Mesothelial cell of epicardium (in vitro differentiated cells): ENCODE data around the gene BTC. TPM values are rescaled to one million over a fixed set of nuclear protein-coding genes. Genes with fewer than 3 reads are reported as not detected.

ENCODE experiments used
- DNase-seq, 2 experiments: peaks; one replicate each; pipeline ENCODE4 v3.0.0; 2021; ENCODE audit warnings: low spot score in 2 of 2; ENCODE audit not compliant: unreplicated experiment in 2 of 2
- H3K27ac Mint-ChIP-seq: 2 replicates; pipeline ENCODE4 v1.8.0; 2021; ENCODE audit warnings: mixed read lengths
- H3K27me3 Mint-ChIP-seq: 2 replicates; pipeline ENCODE4 v1.8.0; 2021; ENCODE audit warnings: low read depth, mixed read lengths
- H3K36me3 Mint-ChIP-seq: 2 replicates; pipeline ENCODE4 v1.8.0; 2021; ENCODE audit warnings: mixed read lengths
- H3K4me1 Mint-ChIP-seq: 2 replicates; pipeline ENCODE4 v1.8.0; 2021; ENCODE audit warnings: mixed read lengths
- H3K4me3 Mint-ChIP-seq: 2 replicates; pipeline ENCODE4 v1.8.0; 2021; ENCODE audit warnings: mild to moderate bottlenecking, moderate library complexity, mixed read lengths
- H3K9me3 Mint-ChIP-seq: 2 replicates; pipeline ENCODE4 v1.8.0; 2021; ENCODE audit warnings: mixed read lengths
- CTCF ChIP-seq: fragments of 200-600 bp; sonication (generic); IDR thresholded peaks from one replicate; pipeline ENCODE4 v1.5.0; 2021; ENCODE audit warnings: antibody characterized with exemption; ENCODE audit not compliant: unreplicated experiment
- total RNA-seq: library from RNA; stranded (reverse); gene quantifications from 3 replicates; pipeline ENCODE4 v1.2.1, GENCODE V29; 2021

Gene BTC
- total RNA-seq, 1 donor from 2014 or later = 1.6 TPM

GRCh38 chr4:74757136-74757535 is 37.2 kb downstream of the BTC start:
- Mint-ChIP-seq H3K36me3 (no peaks in the 10 kb centered on the region), H3K4me3 (no peak overlapping the region), H3K27ac (no peak overlapping the region), H3K4me1 (peaks cover 3% of the 10 kb centered on the region), H3K9me3 (no peaks in the 10 kb centered on the region), H3K27me3 (no peaks in the 10 kb centered on the region)
- DNase-seq = no peak
- TF ChIP-seq CTCF = no peak

DNA sequence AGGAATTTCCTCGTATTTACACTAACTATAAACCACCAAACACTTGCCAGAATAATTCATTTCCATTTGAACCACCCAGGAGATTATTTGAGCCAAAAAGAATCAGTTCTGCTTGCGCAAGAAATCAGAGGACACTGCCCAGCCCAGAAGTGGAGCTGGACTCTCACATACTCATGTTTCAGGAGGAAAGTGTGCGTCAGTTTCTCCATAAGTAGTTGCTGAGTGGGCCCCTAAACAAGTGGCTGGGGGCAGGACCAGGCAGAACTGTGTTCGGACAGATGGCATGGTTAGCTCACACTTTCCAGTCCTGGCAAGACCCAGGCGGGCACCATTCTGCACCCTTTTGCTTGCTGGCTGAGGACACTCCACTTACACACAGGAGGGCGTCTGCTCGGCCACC is 38.8 kb downstream of the BTC start:
- H3K4me3 Mint-ChIP-seq = no peak overlapping the region
- peaks cover 6% of the 10 kb centered on the region for H3K4me1 Mint-ChIP-seq
- no peaks in the 10 kb centered on the region for H3K36me3 Mint-ChIP-seq
- no peak for TF ChIP-seq CTCF
- H3K27ac Mint-ChIP-seq = no peak overlapping the region
- DNase-seq = no peak
- H3K27me3 Mint-ChIP-seq = no peaks in the 10 kb centered on the region
- H3K9me3 Mint-ChIP-seq = no peaks in the 10 kb centered on the region

DNA sequence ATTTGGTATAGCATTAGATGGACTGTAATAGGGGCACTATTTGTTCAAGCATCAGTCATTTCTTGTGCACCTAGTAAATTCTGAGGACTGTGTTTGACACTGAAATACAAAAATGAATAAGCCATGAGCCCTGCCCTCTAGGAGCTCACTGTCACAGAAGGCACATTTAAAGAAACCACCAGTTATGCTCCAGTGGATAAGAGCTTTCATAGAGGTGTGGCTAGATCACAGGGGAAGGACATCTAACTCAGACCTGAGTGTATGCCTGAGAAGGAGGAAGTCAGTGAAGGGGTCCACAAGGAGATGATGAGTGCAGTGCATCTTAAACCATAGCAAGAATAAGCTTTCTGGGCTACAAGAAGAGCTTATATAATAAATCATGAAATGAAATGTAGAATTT is 40.1 kb downstream of the BTC start:
- Mint-ChIP-seq H3K27ac (no peak overlapping the region), H3K4me1 (peaks cover 6% of the 10 kb centered on the region), H3K36me3 (no peaks in the 10 kb centered on the region), H3K4me3 (no peak overlapping the region), H3K27me3 (no peaks in the 10 kb centered on the region), H3K9me3 (no peaks in the 10 kb centered on the region)
- TF ChIP-seq CTCF = no peak
- no peak for DNase-seq

- Mint-ChIP-seq H3K27me3 (no peaks in the 10 kb centered on the region), H3K9me3 (no peaks in the 10 kb centered on the region), H3K36me3 (no peaks in the 10 kb centered on the region), H3K4me1 (peaks cover 3% of the 10 kb centered on the region), H3K27ac (no peak overlapping the region), H3K4me3 (no peak overlapping the region)
- TF ChIP-seq CTCF = no peak
- DNase-seq = no peak
These were observed 41.5 kb downstream of the BTC start for GRCh38 chr4:74752798-74753197.

DNA sequence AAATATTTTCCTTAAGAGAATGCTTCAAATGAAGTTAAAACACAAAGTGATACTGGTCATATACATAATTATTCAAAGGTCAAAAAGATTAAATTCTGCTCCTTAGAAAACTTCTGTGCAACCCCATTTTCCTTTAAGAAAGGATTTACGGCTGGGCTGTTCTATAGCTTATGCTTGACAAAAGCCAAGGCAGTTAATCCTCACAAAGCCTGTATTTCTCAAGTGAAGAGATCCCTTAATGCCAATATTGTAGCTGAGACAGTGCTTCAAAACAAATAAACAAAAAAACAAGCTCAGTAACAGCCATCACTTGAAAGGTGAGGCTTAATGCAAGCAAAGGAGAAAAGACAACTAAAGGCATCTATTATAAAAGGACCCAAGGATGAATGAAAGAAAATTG is 42.5 kb downstream of the BTC start:
- H3K9me3 Mint-ChIP-seq = no peaks in the 10 kb centered on the region
- H3K4me3 Mint-ChIP-seq = no peak overlapping the region
- no peak for DNase-seq
- no peak overlapping the region for H3K27ac Mint-ChIP-seq
- H3K36me3 Mint-ChIP-seq = no peaks in the 10 kb centered on the region
- no peaks in the 10 kb centered on the region for H3K27me3 Mint-ChIP-seq
- no peak for TF ChIP-seq CTCF
- peaks cover 3% of the 10 kb centered on the region for H3K4me1 Mint-ChIP-seq

DNA sequence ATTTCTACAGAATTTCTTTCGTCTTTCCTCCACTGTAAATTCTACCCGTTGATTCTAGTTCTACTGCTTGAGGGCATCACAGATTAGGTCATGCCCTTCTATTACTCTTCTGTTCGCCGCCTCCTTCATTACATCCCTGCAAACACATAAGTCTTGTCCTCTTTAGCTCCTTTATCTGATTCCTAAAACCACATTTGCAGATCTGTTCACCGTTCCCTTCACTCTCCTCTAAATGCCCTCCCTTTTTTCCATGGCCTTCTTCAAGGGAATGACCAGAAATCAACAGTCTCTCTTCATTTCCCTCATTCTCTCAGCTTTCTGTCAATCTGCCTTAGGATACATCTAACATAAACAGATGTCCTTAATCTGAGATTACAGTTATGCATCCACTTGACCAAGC is 43.1 kb downstream of the BTC start:
- H3K9me3 Mint-ChIP-seq = no peaks in the 10 kb centered on the region
- H3K36me3 Mint-ChIP-seq = no peaks in the 10 kb centered on the region
- no peak for DNase-seq
- TF ChIP-seq CTCF = no peak
- H3K4me1 Mint-ChIP-seq = peaks cover 3% of the 10 kb centered on the region
- no peak overlapping the region for H3K27ac Mint-ChIP-seq
- H3K27me3 Mint-ChIP-seq = no peaks in the 10 kb centered on the region
- no peak overlapping the region for H3K4me3 Mint-ChIP-seq
